H4 (cell line): ENCODE measurements around the gene RPS4Y2. TPM values are rescaled to one million over a fixed set of nuclear protein-coding genes. Genes with fewer than 3 reads are reported as not detected.

Source experiments
- total RNA-seq: library from RNA; depleted of rRNA; stranded (reverse); fragments of >200 nt; shearing (Covaris generic); gene quantifications from 2 replicates; pipeline ENCODE4 v1.2.3, GENCODE V29; 2014; rRNA removed

Gene RPS4Y2
- total RNA-seq, 1 experiment from 2014 or later = not detected

Other genes with a start within 250 kb of the RPS4Y2 start
- 57.2 and 65.8 TPM in 2 replicates for gene EIF1AY, start 180.3 kb upstream of the RPS4Y2 start, total RNA-seq